ENCODE results near the gene ERGIC1. TPM values are rescaled to one million over a fixed set of nuclear protein-coding genes. Genes with fewer than 3 reads are reported as not detected.
A peak's percentile ranks its signal among the peaks of the same experiment; 100 is the strongest.
"Not testable (repeated sequence)": the region's sequence is repeated elsewhere in the genome, so short reads cannot be mapped to it uniquely, and the experiment has no call there.

Gene ERGIC1
- polyA plus RNA-seq, 4 donors = 58.1 to 127 (median 94.1) TPM

- peaks cover 0 to 15% of the 10 kb centered on the region in 2 donors for H3K9me3 ChIP-seq (ENCODE audit: control insufficient read depth in 2 of 2, insufficient read depth in 1 of 2, low read depth in 1 of 2, low read length in 1 of 2)
- H3K36me3 ChIP-seq (ENCODE audit: control insufficient read depth in 3 of 3, insufficient read depth in 2 of 3, low read depth in 1 of 3, low read length in 3 of 3) = no peaks in the 10 kb centered on the region
- no peak overlapping the region for H3K4me3 ChIP-seq (ENCODE audit: low read depth in 1 of 3, low read length in 3 of 3)
- H3K4me1 ChIP-seq (ENCODE audit: control insufficient read depth in 3 of 3, insufficient read depth in 2 of 3, low read depth in 1 of 3, low read length in 2 of 3) = peaks cover 0 to 5% (median 0%) of the 10 kb centered on the region in 3 donors
- H3K27ac ChIP-seq (ENCODE audit: low read depth in 1 of 3, low read length in 2 of 3) = no peak overlapping the region
- WGBS, 3 donors = 80 to 89% (median 83%) methylated on average over 3 of the region's 3 CpGs
- DNase-seq (no peak), FAIRE-seq (no peak)
- no peaks in the 10 kb centered on the region for H3K27me3 ChIP-seq (ENCODE audit: control insufficient read depth in 3 of 3, insufficient read depth in 3 of 3, low read length in 3 of 3)
These were observed 28.9 kb upstream of the ERGIC1 start for GRCh38 chr5:172805018-172805683.

- FAIRE-seq (no peak), DNase-seq (no peak)
- Histone ChIP-seq H3K4me1 (ENCODE audit: control insufficient read depth in 3 of 3, insufficient read depth in 2 of 3, low read depth in 1 of 3, low read length in 2 of 3) (peaks cover 0 to 5% (median 0%) of the 10 kb centered on the region in 3 donors), H3K27me3 (ENCODE audit: control insufficient read depth in 3 of 3, insufficient read depth in 3 of 3, low read length in 3 of 3) (no peaks in the 10 kb centered on the region), H3K36me3 (ENCODE audit: control insufficient read depth in 3 of 3, insufficient read depth in 2 of 3, low read depth in 1 of 3, low read length in 3 of 3) (no peaks in the 10 kb centered on the region), H3K9me3 (ENCODE audit: control insufficient read depth in 2 of 2, insufficient read depth in 1 of 2, low read depth in 1 of 2, low read length in 1 of 2) (peaks cover 0 to 19% of the 10 kb centered on the region in 2 donors), H3K4me3 (ENCODE audit: low read depth in 1 of 3, low read length in 3 of 3) (no peak overlapping the region), H3K27ac (ENCODE audit: low read depth in 1 of 3, low read length in 2 of 3) (peak overlapping the region in 1 of 3 donors; percentile 36)
- WGBS, 3 donors = 87 to 96% (median 94%) methylated on average over 9 of the region's 9 CpGs
These were observed 28.3 kb upstream of the ERGIC1 start for GRCh38 chr5:172805736-172806255.

- FAIRE-seq = no peak
- peak overlapping the region; percentile 78 to 96 (median 82) for H3K27ac ChIP-seq (ENCODE audit: low read depth in 1 of 3, low read length in 2 of 3)
- H3K4me3 ChIP-seq (ENCODE audit: low read depth in 1 of 3, low read length in 3 of 3) = peak overlapping the region in 2 of 3 donors; percentile 19 to 21
These were observed 27.0 kb upstream of the ERGIC1 start for GRCh38 chr5:172806897-172807672.

GRCh38 chr5:172807766-172808311 lies 26.2 kb upstream of the ERGIC1 start:
- no peaks in the 10 kb centered on the region for H3K27me3 ChIP-seq (ENCODE audit: control insufficient read depth in 3 of 3, insufficient read depth in 3 of 3, low read length in 3 of 3)
- H3K36me3 ChIP-seq (ENCODE audit: control insufficient read depth in 3 of 3, insufficient read depth in 2 of 3, low read depth in 1 of 3, low read length in 3 of 3) = no peaks in the 10 kb centered on the region
- no peak for FAIRE-seq
- 84 to 90% (median 85%) methylated on average over 11 of the region's 11 CpGs for WGBS, 3 donors
- peaks cover 0 to 14% of the 10 kb centered on the region in 2 donors for H3K9me3 ChIP-seq (ENCODE audit: control insufficient read depth in 2 of 2, insufficient read depth in 1 of 2, low read depth in 1 of 2, low read length in 1 of 2)
- no peak for DNase-seq
- H3K4me3 ChIP-seq (ENCODE audit: low read depth in 1 of 3, low read length in 3 of 3) = peak overlapping the region in 1 of 3 donors; percentile 21
- peaks cover 0 to 5% (median 0%) of the 10 kb centered on the region in 3 donors for H3K4me1 ChIP-seq (ENCODE audit: control insufficient read depth in 3 of 3, insufficient read depth in 2 of 3, low read depth in 1 of 3, low read length in 2 of 3)
- H3K27ac ChIP-seq (ENCODE audit: low read depth in 1 of 3, low read length in 2 of 3) = peak overlapping the region; percentile 65 to 96 (median 71)

More at GRCh38 chr5:172806897-172807672, 27.0 kb upstream of the ERGIC1 start:
- Histone ChIP-seq H3K27me3 (ENCODE audit: control insufficient read depth in 3 of 3, insufficient read depth in 3 of 3, low read length in 3 of 3) (no peaks in the 10 kb centered on the region), H3K4me1 (ENCODE audit: control insufficient read depth in 3 of 3, insufficient read depth in 2 of 3, low read depth in 1 of 3, low read length in 2 of 3) (peaks cover 0 to 5% (median 0%) of the 10 kb centered on the region in 3 donors), H3K36me3 (ENCODE audit: control insufficient read depth in 3 of 3, insufficient read depth in 2 of 3, low read depth in 1 of 3, low read length in 3 of 3) (no peaks in the 10 kb centered on the region), H3K9me3 (ENCODE audit: control insufficient read depth in 2 of 2, insufficient read depth in 1 of 2, low read depth in 1 of 2, low read length in 1 of 2) (peaks cover 0 to 14% of the 10 kb centered on the region in 2 donors)
- 47 to 50% (median 47%) methylated on average over 23 to 24 of the region's 24 CpGs for WGBS, 3 donors
- DNase-seq = peak; percentile 94 to 97

GRCh38 chr5:172809774-172810173 lies 24.3 kb upstream of the ERGIC1 start:
- DNase-seq (no peak), FAIRE-seq (no peak)
- Histone ChIP-seq H3K4me1 (ENCODE audit: control insufficient read depth in 3 of 3, insufficient read depth in 2 of 3, low read depth in 1 of 3, low read length in 2 of 3) (peaks cover 0 to 5% (median 0%) of the 10 kb centered on the region in 3 donors), H3K4me3 (ENCODE audit: low read depth in 1 of 3, low read length in 3 of 3) (no peak overlapping the region), H3K36me3 (ENCODE audit: control insufficient read depth in 3 of 3, insufficient read depth in 2 of 3, low read depth in 1 of 3, low read length in 3 of 3) (no peaks in the 10 kb centered on the region), H3K9me3 (ENCODE audit: control insufficient read depth in 2 of 2, insufficient read depth in 1 of 2, low read depth in 1 of 2, low read length in 1 of 2) (peaks cover 0 to 14% of the 10 kb centered on the region in 2 donors), H3K27ac (ENCODE audit: low read depth in 1 of 3, low read length in 2 of 3) (no peak overlapping the region), H3K27me3 (ENCODE audit: control insufficient read depth in 3 of 3, insufficient read depth in 3 of 3, low read length in 3 of 3) (no peaks in the 10 kb centered on the region)
- 95 to 98% (median 97%) methylated on average over 2 of the region's 2 CpGs for WGBS, 3 donors

- H3K27me3 ChIP-seq (ENCODE audit: control insufficient read depth in 3 of 3, insufficient read depth in 3 of 3, low read length in 3 of 3); H3K4me1 ChIP-seq (ENCODE audit: control insufficient read depth in 3 of 3, insufficient read depth in 2 of 3, low read depth in 1 of 3, low read length in 2 of 3); H3K27ac ChIP-seq (ENCODE audit: low read depth in 1 of 3, low read length in 2 of 3); H3K36me3 ChIP-seq (ENCODE audit: control insufficient read depth in 3 of 3, insufficient read depth in 2 of 3, low read depth in 1 of 3, low read length in 3 of 3); H3K4me3 ChIP-seq (ENCODE audit: low read depth in 1 of 3, low read length in 3 of 3); DNase-seq; FAIRE-seq: not testable (repeated sequence)
- WGBS, 3 donors = 96 to 97% (median 96%) methylated on average over 4 of the region's 4 CpGs
- H3K9me3 ChIP-seq (ENCODE audit: control insufficient read depth in 2 of 2, insufficient read depth in 1 of 2, low read depth in 1 of 2, low read length in 1 of 2) = peaks cover 0 to 14% of the 10 kb centered on the region in 2 donors
These were observed 23.1 kb upstream of the ERGIC1 start for GRCh38 chr5:172810996-172811395.

GRCh38 chr5:172815631-172816030 lies 18.4 kb upstream of the ERGIC1 start:
- FAIRE-seq = no peak

GRCh38 chr5:172816925-172817562 lies 17.0 kb upstream of the ERGIC1 start:
- no peaks in the 10 kb centered on the region for H3K9me3 ChIP-seq (ENCODE audit: control insufficient read depth in 2 of 2, insufficient read depth in 1 of 2, low read depth in 1 of 2, low read length in 1 of 2)
- no peak overlapping the region for H3K4me3 ChIP-seq (ENCODE audit: low read depth in 1 of 3, low read length in 3 of 3)
- H3K4me1 ChIP-seq (ENCODE audit: control insufficient read depth in 3 of 3, insufficient read depth in 2 of 3, low read depth in 1 of 3, low read length in 2 of 3) = peaks cover 0 to 4% (median 3%) of the 10 kb centered on the region in 3 donors
- no peak overlapping the region for H3K27ac ChIP-seq (ENCODE audit: low read depth in 1 of 3, low read length in 2 of 3)
- FAIRE-seq = no peak
- no peak for DNase-seq
- H3K36me3 ChIP-seq (ENCODE audit: control insufficient read depth in 3 of 3, insufficient read depth in 2 of 3, low read depth in 1 of 3, low read length in 3 of 3) = no peaks in the 10 kb centered on the region
- no peaks in the 10 kb centered on the region for H3K27me3 ChIP-seq (ENCODE audit: control insufficient read depth in 3 of 3, insufficient read depth in 3 of 3, low read length in 3 of 3)
- 12 to 62% (median 37%) methylated on average over 5 of the region's 5 CpGs for WGBS, 3 donors

More at GRCh38 chr5:172815631-172816030, 18.4 kb upstream of the ERGIC1 start:
- no peak overlapping the region for H3K4me3 ChIP-seq (ENCODE audit: low read depth in 1 of 3, low read length in 3 of 3)
- peaks cover 0 to 4% (median 3%) of the 10 kb centered on the region in 3 donors for H3K4me1 ChIP-seq (ENCODE audit: control insufficient read depth in 3 of 3, insufficient read depth in 2 of 3, low read depth in 1 of 3, low read length in 2 of 3)
- DNase-seq = no peak
- no peaks in the 10 kb centered on the region for H3K9me3 ChIP-seq (ENCODE audit: control insufficient read depth in 2 of 2, insufficient read depth in 1 of 2, low read depth in 1 of 2, low read length in 1 of 2)
- H3K27ac ChIP-seq (ENCODE audit: low read depth in 1 of 3, low read length in 2 of 3) = no peak overlapping the region
- no peaks in the 10 kb centered on the region for H3K27me3 ChIP-seq (ENCODE audit: control insufficient read depth in 3 of 3, insufficient read depth in 3 of 3, low read length in 3 of 3)
- WGBS, 3 donors = 74 to 84% (median 81%) methylated on average over 7 of the region's 7 CpGs
- no peaks in the 10 kb centered on the region for H3K36me3 ChIP-seq (ENCODE audit: control insufficient read depth in 3 of 3, insufficient read depth in 2 of 3, low read depth in 1 of 3, low read length in 3 of 3)

Data from small intestine (tissue), 7 donors.